CD4-positive, alpha-beta T cell (primary cell): ENCODE data around the gene PCGF3. TPM values are rescaled to one million over a fixed set of nuclear protein-coding genes. Genes with fewer than 3 reads are reported as not detected.

Experiments used
- ATAC-seq: fragments of 200-7000 bp; cut with Tn5 transposase; one replicate; pipeline ENCODE4 v1.10.0; 2022; ENCODE audit warnings: mild to moderate bottlenecking; ENCODE audit not compliant: poor library complexity
- CTCF ChIA-PET: fragments of 350-600 bp; sonication (Branson Sonifier 250); formaldehyde crosslinking; loops from one replicate; lab custom pipeline; 2021; ENCODE audit warnings: antibody characterized with exemption, inconsistent platforms; lab: Charles Lee
- POLR2A ChIA-PET: fragments of 350-600 bp; sonication (Branson Sonifier 250); formaldehyde crosslinking; loops from one replicate; lab custom pipeline; 2021; ENCODE audit warnings: antibody characterized with exemption, inconsistent platforms; lab: Charles Lee
- DNase-seq, 14 experiments: peaks; one replicate each; pipeline ENCODE4 v3.0.0-alpha.2; 2013 to 2020; ENCODE audit warnings: mixed read lengths in 2 of 14
- H3K27ac ChIP-seq, 2 donors: one replicate each; pipeline versions ENCODE4 v1.5.1 to v1.7.0; 2013; ENCODE audit warnings: low read length in 2 of 2, low read depth in 1 of 2, mild to moderate bottlenecking in 1 of 2
- H3K27me3 ChIP-seq, 2 experiments: 1 replicate in 1 of 2; 2 replicates in 1 of 2; pipeline versions ENCODE4 v1.6.1 to v1.7.0; 2013; ENCODE audit warnings: low read length in 2 of 2, control low read depth in 1 of 2, mild to moderate bottlenecking in 1 of 2, moderate library complexity in 1 of 2; ENCODE audit not compliant: insufficient read depth in 2 of 2, control insufficient read depth in 1 of 2
- H3K36me3 ChIP-seq: one replicate; pipeline ENCODE4 v1.6.1; 2013; ENCODE audit warnings: low read length, control low read depth; ENCODE audit not compliant: insufficient read depth
- H3K4me1 ChIP-seq: one replicate; pipeline ENCODE4 v1.6.1; 2013; ENCODE audit warnings: low read length, control low read depth; ENCODE audit not compliant: insufficient read depth
- H3K4me3 ChIP-seq: one replicate; pipeline ENCODE4 v1.5.1; 2013; ENCODE audit warnings: mild to moderate bottlenecking, low read length, moderate library complexity
- H3K9me3 ChIP-seq, 2 experiments: 1 replicate in 1 of 2; 2 replicates in 1 of 2; pipeline versions ENCODE4 v1.6.1 to v1.7.0; 2013; ENCODE audit warnings: low read length in 2 of 2, mild to moderate bottlenecking in 2 of 2, control low read depth in 1 of 2, moderate library complexity in 1 of 2; ENCODE audit not compliant: control insufficient read depth in 1 of 2, insufficient read depth in 1 of 2
- H3K27ac Mint-ChIP-seq: one replicate; pipeline ENCODE4 v1.8.0; 2020; ENCODE audit warnings: mixed read lengths
- H3K27me3 Mint-ChIP-seq: one replicate; pipeline ENCODE4 v1.8.0; 2021; ENCODE audit warnings: mixed read lengths
- H3K36me3 Mint-ChIP-seq: one replicate; pipeline ENCODE4 v1.8.0; 2021; ENCODE audit warnings: low read depth, mixed read lengths
- H3K4me1 Mint-ChIP-seq: one replicate; pipeline ENCODE4 v1.8.0; 2021; ENCODE audit warnings: low read depth, mixed read lengths
- H3K4me3 Mint-ChIP-seq: one replicate; pipeline ENCODE4 v1.8.0; 2020; ENCODE audit warnings: mild to moderate bottlenecking, mixed read lengths
- H3K9me3 Mint-ChIP-seq: one replicate; pipeline ENCODE4 v1.8.0; 2020; ENCODE audit warnings: mixed read lengths
- CTCF ChIP-seq: fragments of 200-600 bp; IDR thresholded peaks from one replicate; pipeline ENCODE4 v1.8.0; 2022; ENCODE audit warnings: antibody characterized with exemption, mild to moderate bottlenecking
- intact Hi-C, 2 experiments: fragments of 100-400 bp; cut with DNase I in 1 of 2; cut with micrococcal nuclease in 1 of 2; formaldehyde crosslinking; loops; one replicate each; pipeline versions ENCODE4 v1.15.1 to v1.9.0; 2023 to 2025; cut with DNase I, micrococcal nuclease
- total RNA-seq, 174 experiments: library from RNA in 2 of 174; stranded (reverse) in 2 of 174; gene quantifications; one replicate each; pipeline ENCODE4 v1.2.3 and lab custom pipeline; 2021 to 2026

PCGF3 gene
- total RNA-seq, 2 experiments from 2014 or later, result 45.1 to 48.6 TPM

DNA sequence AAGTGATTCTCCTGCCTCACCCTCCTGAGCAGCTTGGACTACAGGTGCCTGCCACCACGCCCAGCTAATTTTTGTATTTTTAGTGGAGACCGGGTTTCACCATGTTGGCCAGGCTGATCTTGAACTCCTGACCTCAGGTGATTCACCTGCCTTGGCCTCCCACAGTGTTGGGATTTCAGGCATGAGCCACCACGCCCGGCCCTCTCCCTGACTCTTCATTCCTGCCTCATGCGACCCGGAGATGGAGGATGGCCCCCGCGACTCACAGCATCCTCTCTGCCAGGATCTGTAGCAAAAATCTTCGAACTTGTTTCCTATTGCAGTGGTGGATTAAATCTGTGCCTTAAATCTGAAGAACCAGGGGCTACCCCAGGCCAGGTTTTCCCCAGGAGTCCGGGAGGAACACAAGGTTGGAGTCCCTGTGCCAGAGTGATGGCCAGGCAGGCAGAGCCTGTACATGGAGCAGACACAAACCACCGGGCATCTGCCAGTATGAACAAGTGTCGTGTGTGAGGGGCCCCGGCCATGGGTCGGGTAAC lies 108.7 kb downstream of the PCGF3 start:
- H3K27me3 ChIP-seq, result peaks cover 10 to 15% of the 10 kb centered on the region in 2 experiments
- no peaks in the 10 kb centered on the region for H3K4me1 ChIP-seq
- POLR2A ChIA-PET, result no interaction called here
- no peak overlapping the region for H3K27ac Mint-ChIP-seq
- H3K36me3 ChIP-seq, result no peaks in the 10 kb centered on the region
- peaks cover 61% of the 10 kb centered on the region for H3K27me3 Mint-ChIP-seq
- CTCF ChIA-PET, result no interaction called here
- H3K27ac ChIP-seq, result no peak overlapping the region
- peaks cover 0 to 8% of the 10 kb centered on the region in 2 experiments for H3K9me3 ChIP-seq
- ATAC-seq (no peak), DNase-seq (no peak)
- H3K4me1 Mint-ChIP-seq, result no peaks in the 10 kb centered on the region
- H3K36me3 Mint-ChIP-seq, result no peaks in the 10 kb centered on the region
- no peak for TF ChIP-seq CTCF
- H3K9me3 Mint-ChIP-seq, result no peaks in the 10 kb centered on the region
- no peak overlapping the region for H3K4me3 Mint-ChIP-seq
- intact Hi-C loops, result no loop called here
- no peak overlapping the region for H3K4me3 ChIP-seq

DNA sequence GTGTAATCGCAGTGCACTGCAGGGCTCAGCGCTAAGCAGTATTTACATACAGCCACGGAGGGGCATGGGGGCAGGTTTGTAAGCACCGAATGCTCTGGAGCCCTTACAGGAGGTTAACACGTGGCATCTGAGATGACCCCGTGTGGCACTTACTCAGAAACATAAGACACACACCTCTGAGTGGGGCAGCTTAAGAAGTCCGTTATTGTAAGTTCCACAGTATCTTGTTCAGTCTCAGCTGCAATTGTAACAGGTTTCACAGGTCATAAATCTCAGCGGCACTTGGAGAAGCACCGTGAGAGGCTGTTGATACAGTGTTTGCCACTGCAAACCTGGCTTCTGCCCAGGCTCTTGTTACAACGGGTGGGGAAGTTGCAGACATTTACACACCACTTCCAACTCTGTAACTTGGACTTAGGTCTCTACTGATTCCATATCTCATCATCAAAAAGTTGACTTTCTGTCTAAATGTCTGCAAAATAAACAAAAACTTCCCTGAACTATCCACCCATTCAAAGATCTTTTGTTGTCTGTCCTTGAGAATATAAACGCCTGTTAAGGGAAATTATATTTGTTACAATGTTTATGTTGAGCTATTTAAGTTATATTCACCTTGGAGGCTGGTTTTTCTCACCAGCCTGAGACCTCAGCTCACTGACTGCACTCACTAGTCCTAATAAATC lies 110.0 kb downstream of the PCGF3 start:
- H3K9me3 Mint-ChIP-seq, result no peaks in the 10 kb centered on the region

More for the DNA sequence above, 110.0 kb downstream of the PCGF3 start:
- no peak overlapping the region for H3K4me3 ChIP-seq
- H3K36me3 Mint-ChIP-seq, result no peaks in the 10 kb centered on the region
- ChIA-PET CTCF (interaction anchor here (0.7 kb wide), 1 partner anchor 547 kb away, joined by 5 read pairs; no protein-coding TSS in a partner anchor), POLR2A (no interaction called here)
- ATAC-seq (no peak), DNase-seq (no peak)
- H3K4me3 Mint-ChIP-seq, result no peak overlapping the region
- intact Hi-C loops, result no loop called here
- no peaks in the 10 kb centered on the region for H3K36me3 ChIP-seq
- H3K9me3 ChIP-seq, result peaks cover 0 to 20% of the 10 kb centered on the region in 2 experiments
- no peak for TF ChIP-seq CTCF
- peaks cover 61% of the 10 kb centered on the region for H3K27me3 Mint-ChIP-seq
- H3K4me1 Mint-ChIP-seq, result no peaks in the 10 kb centered on the region
- no peaks in the 10 kb centered on the region for H3K4me1 ChIP-seq
- no peak overlapping the region for H3K27ac ChIP-seq
- H3K27ac Mint-ChIP-seq, result no peak overlapping the region
- H3K27me3 ChIP-seq, result peaks cover 13 to 22% of the 10 kb centered on the region in 2 experiments
